ENCODE data around the gene TUBA1A. TPM values are rescaled to one million over a fixed set of nuclear protein-coding genes. Genes with fewer than 3 reads are reported as not detected.

Gene TUBA1A
- 10 to 100 TPM; 86.4 to 88.7 TPM for total RNA-seq

- Mint-ChIP-seq H3K9me3 (no peaks in the 10 kb centered on the region), H3K27me3 (no peaks in the 10 kb centered on the region), H3K4me3 (peak within 1 kb of the TSS; percentile 90), H3K27ac (peak within 1 kb of the TSS; percentile 95), H3K36me3 (peaks cover 21% of the 10 kb centered on the region), H3K4me1 (ENCODE audit: low read depth) (peaks cover 15% of the 10 kb centered on the region)
- peak; percentile 97 for DNase-seq
- intact Hi-C loops (cut with micrococcal nuclease) = loop anchor here (1.0 to 2.0 kb wide), 10 partner anchors 12 to 337 kb away; partner anchors contain the start of genes DDX23, KMT2D, LMBR1L and PRKAG1
- ChIA-PET POLR2A (interaction anchor here (0.6 to 4.5 kb wide), 8 partner anchors 46 to 390 kb away, joined by 3 to 71 read pairs (median 6); partner anchors contain the start of genes LMBR1L, RHEBL1, RND1 and TUBA1B), CTCF (interaction anchor here (1.0 to 4.4 kb wide), 9 partner anchors 13 to 101 kb away, joined by 3 to 30 read pairs (median 6); partner anchors contain the start of genes LMBR1L and TUBA1B)
Observed at GRCh38 chr12:49188916-49189367, at the start of gene TUBA1A. Gene TUBA1A, minus strand, starts transcription at chr12:49189080. Its CDS starts 101 bp downstream, at chr12:49188979.

GRCh38 chr12:49236423-49236822 is 47.5 kb upstream of the TUBA1A start:
- CTCF ChIA-PET = interaction anchor here (0.7 to 5.0 kb wide), 7 partner anchors 27 to 239 kb away, joined by 3 to 32 read pairs (median 3); partner anchors contain the start of genes DNAJC22 and TUBA1B
- no peaks in the 10 kb centered on the region for H3K27me3 Mint-ChIP-seq
- H3K4me3 Mint-ChIP-seq = peak overlapping the region; percentile 0
- DNase-seq = no peak
- H3K9me3 Mint-ChIP-seq = no peaks in the 10 kb centered on the region
- H3K4me1 Mint-ChIP-seq (ENCODE audit: low read depth) = peaks cover 16% of the 10 kb centered on the region
- H3K27ac Mint-ChIP-seq = peak overlapping the region; percentile 47
- POLR2A ChIA-PET = interaction anchor here (0.6 to 4.0 kb wide), 5 partner anchors 30 to 105 kb away, joined by 3 to 21 read pairs (median 4); partner anchors contain the start of genes TUBA1A and TUBA1B
- intact Hi-C loops (cut with micrococcal nuclease) = loop anchor here (1.0 to 5.0 kb wide), 2 partner anchors 148 to 179 kb away; no protein-coding TSS in a partner anchor
- H3K36me3 Mint-ChIP-seq = no peaks in the 10 kb centered on the region

GRCh38 chr12:49233842-49234526 is 45.1 kb upstream of the TUBA1A start:
- DNase-seq = peak; percentile 21
- H3K27ac Mint-ChIP-seq = no peak overlapping the region

GRCh38 chr12:49232940-49233841 is 44.3 kb upstream of the TUBA1A start:
- POLR2A ChIA-PET = interaction anchor here (1.0 to 4.0 kb wide), 2 partner anchors 45 to 158 kb away, joined by 3 to 21 read pairs; partner anchors contain the start of gene TUBA1A
- intact Hi-C loops (cut with micrococcal nuclease) = no loop called here
- CTCF ChIA-PET = interaction anchor here (1.0 to 5.0 kb wide), 7 partner anchors 11 to 163 kb away, joined by 3 to 32 read pairs (median 3); partner anchors contain the start of gene TUBA1B
- Mint-ChIP-seq H3K9me3 (no peaks in the 10 kb centered on the region), H3K4me1 (ENCODE audit: low read depth) (peaks cover 16% of the 10 kb centered on the region), H3K27me3 (no peaks in the 10 kb centered on the region), H3K27ac (no peak overlapping the region), H3K4me3 (no peak overlapping the region), H3K36me3 (no peaks in the 10 kb centered on the region)
- no peak for DNase-seq

More at GRCh38 chr12:49233842-49234526, 45.1 kb upstream of the TUBA1A start:
- Mint-ChIP-seq H3K36me3 (no peaks in the 10 kb centered on the region), H3K27me3 (no peaks in the 10 kb centered on the region), H3K9me3 (no peaks in the 10 kb centered on the region), H3K4me1 (ENCODE audit: low read depth) (peaks cover 16% of the 10 kb centered on the region), H3K4me3 (no peak overlapping the region)
- ChIA-PET POLR2A (interaction anchor here (0.6 to 4.0 kb wide), 4 partner anchors 9 to 159 kb away, joined by 3 to 21 read pairs (median 3); partner anchors contain the start of genes TUBA1A and TUBA1B), CTCF (interaction anchor here (0.8 to 5.0 kb wide), 14 partner anchors 9 to 216 kb away, joined by 3 to 32 read pairs (median 4); partner anchors contain the start of gene TUBA1B)
- intact Hi-C loops (cut with micrococcal nuclease) = loop anchor here (2.0 kb wide), 2 partner anchors 31 to 103 kb away; partner anchors contain the start of genes TUBA1B and TUBA1C

GRCh38 chr12:49231878-49232655 is 43.2 kb upstream of the TUBA1A start:
- CTCF ChIA-PET = interaction anchor here (1.0 to 5.0 kb wide), 4 partner anchors 44 to 162 kb away, joined by 3 to 32 read pairs (median 4); partner anchors contain the start of gene TUBA1B

GRCh38 chr12:49230805-49231194 is 41.9 kb upstream of the TUBA1A start:
- no peak overlapping the region for H3K27ac Mint-ChIP-seq
- CTCF ChIA-PET = interaction anchor here (0.9 to 1.2 kb wide), 2 partner anchors 33 to 112 kb away, joined by 4 to 6 read pairs; no protein-coding TSS in a partner anchor
- no peaks in the 10 kb centered on the region for H3K27me3 Mint-ChIP-seq
- POLR2A ChIA-PET = no interaction called here
- no peaks in the 10 kb centered on the region for H3K9me3 Mint-ChIP-seq
- intact Hi-C loops (cut with micrococcal nuclease) = no loop called here
- no peak for DNase-seq
- peaks cover 8% of the 10 kb centered on the region for H3K4me1 Mint-ChIP-seq (ENCODE audit: low read depth)
- H3K36me3 Mint-ChIP-seq = no peaks in the 10 kb centered on the region
- no peak overlapping the region for H3K4me3 Mint-ChIP-seq

More at GRCh38 chr12:49231878-49232655, 43.2 kb upstream of the TUBA1A start:
- Mint-ChIP-seq H3K27me3 (no peaks in the 10 kb centered on the region), H3K9me3 (no peaks in the 10 kb centered on the region), H3K4me1 (ENCODE audit: low read depth) (peaks cover 16% of the 10 kb centered on the region), H3K27ac (no peak overlapping the region), H3K36me3 (no peaks in the 10 kb centered on the region), H3K4me3 (no peak overlapping the region)
- intact Hi-C loops (cut with micrococcal nuclease) = no loop called here
- no peak for DNase-seq
- POLR2A ChIA-PET = no interaction called here

- no peak for DNase-seq
- Mint-ChIP-seq H3K4me1 (ENCODE audit: low read depth) (peaks cover 6% of the 10 kb centered on the region), H3K4me3 (no peak overlapping the region), H3K27ac (no peak overlapping the region), H3K9me3 (no peaks in the 10 kb centered on the region), H3K27me3 (no peaks in the 10 kb centered on the region), H3K36me3 (no peaks in the 10 kb centered on the region)
- CTCF ChIA-PET = interaction anchor here (0.9 to 1.2 kb wide), 2 partner anchors 34 to 112 kb away, joined by 4 to 6 read pairs; no protein-coding TSS in a partner anchor
- POLR2A ChIA-PET = no interaction called here
- intact Hi-C loops (cut with micrococcal nuclease) = no loop called here
Observed at GRCh38 chr12:49230176-49230804, 41.4 kb upstream of the TUBA1A start.

- CTCF ChIA-PET = no interaction called here
- Mint-ChIP-seq H3K36me3 (no peaks in the 10 kb centered on the region), H3K4me3 (no peak overlapping the region), H3K9me3 (no peaks in the 10 kb centered on the region), H3K27me3 (no peaks in the 10 kb centered on the region), H3K4me1 (ENCODE audit: low read depth) (no peaks in the 10 kb centered on the region), H3K27ac (no peak overlapping the region)
- intact Hi-C loops (cut with micrococcal nuclease) = no loop called here
- POLR2A ChIA-PET = no interaction called here
- DNase-seq = no peak
Observed at GRCh38 chr12:49228653-49229052, 39.8 kb upstream of the TUBA1A start.

GRCh38 chr12:49227713-49228112 is 38.8 kb upstream of the TUBA1A start:
- H3K27me3 Mint-ChIP-seq = no peaks in the 10 kb centered on the region
- POLR2A ChIA-PET = no interaction called here

GRCh38 chr12:49225576-49226166 is 36.8 kb upstream of the TUBA1A start:
- no peak for DNase-seq
- H3K27ac Mint-ChIP-seq = no peak overlapping the region

More at GRCh38 chr12:49227713-49228112, 38.8 kb upstream of the TUBA1A start:
- CTCF ChIA-PET = no interaction called here
- Mint-ChIP-seq H3K36me3 (no peaks in the 10 kb centered on the region), H3K27ac (no peak overlapping the region), H3K4me1 (ENCODE audit: low read depth) (no peaks in the 10 kb centered on the region), H3K4me3 (no peak overlapping the region), H3K9me3 (no peaks in the 10 kb centered on the region)
- intact Hi-C loops (cut with micrococcal nuclease) = no loop called here
- no peak for DNase-seq

More at GRCh38 chr12:49225576-49226166, 36.8 kb upstream of the TUBA1A start:
- POLR2A ChIA-PET = interaction anchor here (0.5 kb wide), 1 partner anchor 9 kb away, joined by 3 read pairs; no protein-coding TSS in a partner anchor
- Mint-ChIP-seq H3K9me3 (no peaks in the 10 kb centered on the region), H3K4me3 (no peak overlapping the region), H3K4me1 (ENCODE audit: low read depth) (no peaks in the 10 kb centered on the region), H3K27me3 (no peaks in the 10 kb centered on the region), H3K36me3 (no peaks in the 10 kb centered on the region)
- CTCF ChIA-PET = interaction anchor here (1.3 to 1.8 kb wide), 3 partner anchors 9 to 127 kb away, joined by 3 to 9 read pairs (median 4); no protein-coding TSS in a partner anchor
- intact Hi-C loops (cut with micrococcal nuclease) = no loop called here
